HG03039 (cell line): ENCODE measurements around the gene SYT2.
"Not testable (repeated sequence)": the region's sequence is repeated elsewhere in the genome, so short reads cannot be mapped to it uniquely, and the experiment has no call there.

ENCODE experiments used
- ATAC-seq: cut with Tn5 transposase; IDR thresholded peaks from one replicate; pipeline ENCODE4 v1.9.1; 2021; ENCODE audit warnings: mild to moderate bottlenecking, moderate library complexity; ENCODE audit not compliant: unreplicated experiment

The SYT2 gene

GRCh38 chr1:202578001-202578504 lies 132.2 kb downstream of the SYT2 start:
- no peak for ATAC-seq

GRCh38 chr1:202577381-202577780 lies 132.9 kb downstream of the SYT2 start:
- ATAC-seq, result no peak

- no peak for ATAC-seq
Measured at GRCh38 chr1:202576816-202577215, 133.4 kb downstream of the SYT2 start.

DNA sequence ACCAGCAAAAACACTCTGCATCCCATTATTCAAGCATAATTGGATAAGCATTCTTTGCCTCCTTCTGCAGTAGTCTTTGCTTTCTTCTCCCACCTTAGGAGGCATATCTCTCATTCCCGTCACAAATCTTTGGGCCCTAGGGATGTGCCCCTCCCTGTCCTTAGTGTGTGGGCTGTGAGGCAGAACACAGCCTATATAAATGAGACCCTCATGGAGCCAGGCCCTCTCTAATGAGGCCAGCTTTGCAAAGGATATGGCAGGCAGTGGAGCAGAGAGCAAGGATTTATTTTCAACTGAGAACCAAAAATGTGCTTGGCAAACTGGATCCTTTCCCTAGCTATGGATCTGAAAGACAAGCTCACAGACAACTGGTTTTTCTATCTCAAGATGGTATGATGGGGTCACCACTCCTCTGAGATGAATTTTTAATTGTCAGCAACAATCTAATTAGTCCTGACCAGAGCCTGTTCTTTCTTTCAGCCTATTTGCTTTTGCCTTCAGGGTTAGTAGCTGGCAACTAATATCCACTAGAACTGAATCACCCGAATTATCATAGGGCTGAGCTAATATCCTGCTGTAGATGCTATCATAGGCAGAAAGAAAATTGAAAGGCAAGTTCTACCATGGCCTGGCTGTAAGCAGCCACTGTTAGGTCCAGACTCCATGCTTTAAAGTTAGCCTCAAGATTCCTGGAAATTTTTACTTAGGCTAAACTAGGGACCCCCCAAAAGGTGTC lies 134.2 kb downstream of the SYT2 start:
- ATAC-seq, result no peak

DNA sequence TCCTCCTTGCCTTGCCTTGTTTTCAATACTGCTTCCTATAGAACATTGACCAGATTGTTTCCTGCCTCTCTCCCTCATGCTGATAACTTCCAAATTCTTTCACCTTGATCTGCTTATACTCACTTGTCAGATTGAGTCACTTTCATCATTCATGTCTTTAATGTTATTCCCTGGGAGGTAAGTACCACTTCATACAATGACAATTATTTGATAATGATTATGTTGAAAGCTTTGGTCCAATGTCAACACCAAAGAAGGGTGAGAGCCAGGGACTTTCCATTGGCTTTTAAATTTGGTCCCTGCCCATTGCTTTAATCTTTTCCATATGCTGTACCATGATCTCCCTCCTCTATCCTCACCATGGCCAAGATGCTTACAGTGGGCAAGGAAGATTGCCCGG lies 137.4 kb downstream of the SYT2 start:
- ATAC-seq, result no peak

GRCh38 chr1:202571719-202572339 lies 138.4 kb downstream of the SYT2 start:
- ATAC-seq, result no peak

DNA sequence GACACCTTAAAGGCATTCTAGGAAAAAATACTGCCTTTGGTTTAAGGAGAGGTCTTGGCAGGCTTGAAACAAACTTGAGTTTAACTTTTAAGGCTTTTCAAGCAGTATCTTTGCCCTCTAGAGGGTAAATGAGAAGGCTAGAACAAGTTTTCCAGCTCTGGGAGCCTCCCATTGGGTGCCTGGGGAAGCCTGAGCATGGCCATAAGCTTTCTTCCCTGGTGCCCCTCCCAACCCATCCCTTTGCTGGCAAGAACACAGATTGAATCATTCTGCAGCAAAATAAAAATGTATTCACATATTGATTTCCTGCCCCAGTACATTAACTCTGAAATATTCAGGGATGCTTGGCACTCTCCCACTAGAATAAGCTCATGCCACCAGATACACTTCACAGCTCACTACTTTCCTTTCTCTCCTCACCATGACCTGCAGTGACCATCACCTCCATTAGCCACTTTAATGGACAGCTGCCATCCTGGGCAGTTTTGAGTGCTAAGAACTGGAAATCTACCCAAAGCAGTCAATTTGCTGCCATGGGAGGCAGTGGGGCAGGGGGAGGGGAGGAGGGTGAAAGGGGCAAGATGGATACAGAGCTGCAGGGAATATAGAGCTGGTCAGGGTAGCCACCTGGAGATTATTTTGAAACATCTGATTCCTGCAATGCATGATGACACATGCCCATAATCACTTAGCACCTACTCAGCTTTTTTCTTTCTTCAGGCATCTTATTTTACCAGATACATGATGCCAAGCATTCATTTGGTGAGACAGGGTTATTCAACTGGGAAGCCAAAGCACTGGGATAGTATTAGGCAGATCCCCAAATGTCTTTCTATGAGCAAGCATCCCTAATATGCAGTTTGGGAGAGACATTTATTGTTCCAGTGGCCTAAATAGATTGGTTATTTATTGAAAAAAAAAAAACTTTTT lies 140.6 kb downstream of the SYT2 start:
- no peak for ATAC-seq

DNA sequence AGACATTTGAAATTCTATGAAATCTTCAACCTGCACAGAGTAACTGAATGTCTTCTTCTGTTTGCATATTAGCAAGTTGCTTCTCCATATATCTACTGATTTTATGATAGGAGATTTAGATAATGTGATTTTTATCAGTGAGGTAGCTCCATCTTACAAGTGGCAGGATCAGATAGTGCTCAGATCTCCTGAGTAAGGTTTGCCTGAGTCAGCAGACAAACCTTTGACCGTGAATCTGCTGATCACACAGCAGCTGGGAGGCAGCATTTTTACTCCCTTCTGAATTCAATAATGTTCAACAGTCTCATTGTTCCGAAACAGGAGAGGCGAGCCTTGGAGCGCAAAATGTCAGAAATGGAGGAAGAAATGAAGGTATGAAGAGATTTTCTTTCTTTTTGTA lies 141.4 kb downstream of the SYT2 start:
- ATAC-seq, result no peak

DNA sequence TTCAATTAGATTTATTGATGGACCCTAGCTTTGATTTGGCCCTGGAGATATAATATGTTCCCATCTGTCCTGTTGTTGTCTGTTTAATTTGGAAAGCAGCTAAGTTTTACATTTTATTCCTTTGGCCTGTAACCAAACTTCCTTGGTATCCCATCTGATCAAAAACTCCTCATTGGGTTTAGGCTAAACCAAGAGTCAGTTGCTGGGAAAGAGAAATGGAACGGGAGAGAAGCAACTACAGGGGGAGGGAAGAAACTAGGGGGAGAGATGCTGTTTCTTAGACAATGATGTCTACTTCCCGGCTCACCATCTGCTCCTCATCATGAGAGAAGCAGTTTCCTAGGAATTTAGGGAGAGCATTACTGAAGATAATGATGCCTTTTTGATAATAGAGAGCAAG lies 141.8 kb downstream of the SYT2 start:
- no peak for ATAC-seq

- ATAC-seq, result no peak
Measured at GRCh38 chr1:202567738-202568137, 142.5 kb downstream of the SYT2 start.

DNA sequence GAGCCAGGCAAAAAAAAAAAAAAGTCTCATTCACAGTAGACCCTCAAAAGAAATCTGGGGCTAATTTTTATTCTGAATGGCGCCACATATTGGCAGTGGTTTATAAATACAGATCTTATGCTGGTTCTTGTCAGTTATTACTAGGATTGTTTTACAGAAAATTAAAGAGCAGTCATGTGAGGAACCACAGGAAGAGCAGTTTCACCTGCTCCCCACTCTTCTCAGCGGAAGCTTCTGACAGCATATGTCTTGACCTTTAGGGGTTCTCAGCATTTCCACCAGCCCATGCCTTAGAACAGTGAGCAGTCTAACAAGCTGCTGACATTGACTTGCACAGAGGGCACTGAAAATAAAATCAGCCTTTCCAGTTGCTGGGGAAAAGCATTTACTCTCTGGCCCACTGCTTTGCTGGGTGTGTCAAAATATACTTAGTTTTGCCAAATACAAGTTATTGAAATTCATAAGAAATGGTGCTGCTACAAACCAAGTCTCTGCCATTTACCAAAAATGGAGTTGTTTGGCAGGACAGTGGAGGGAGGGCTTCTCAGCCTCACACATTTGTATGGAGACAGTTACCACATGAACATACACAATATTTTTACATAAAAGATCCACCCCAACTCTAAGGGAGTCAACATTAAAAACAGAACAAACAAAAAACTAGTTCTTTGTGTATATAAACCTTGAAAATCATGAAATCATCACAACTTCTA lies 144.2 kb downstream of the SYT2 start:
- ATAC-seq, result no peak

- no peak for ATAC-seq
Measured at GRCh38 chr1:202564958-202565495, 145.2 kb downstream of the SYT2 start.

GRCh38 chr1:202563818-202564217 lies 146.4 kb downstream of the SYT2 start:
- no peak for ATAC-seq

GRCh38 chr1:202562444-202563060 lies 147.7 kb downstream of the SYT2 start:
- no peak for ATAC-seq

DNA sequence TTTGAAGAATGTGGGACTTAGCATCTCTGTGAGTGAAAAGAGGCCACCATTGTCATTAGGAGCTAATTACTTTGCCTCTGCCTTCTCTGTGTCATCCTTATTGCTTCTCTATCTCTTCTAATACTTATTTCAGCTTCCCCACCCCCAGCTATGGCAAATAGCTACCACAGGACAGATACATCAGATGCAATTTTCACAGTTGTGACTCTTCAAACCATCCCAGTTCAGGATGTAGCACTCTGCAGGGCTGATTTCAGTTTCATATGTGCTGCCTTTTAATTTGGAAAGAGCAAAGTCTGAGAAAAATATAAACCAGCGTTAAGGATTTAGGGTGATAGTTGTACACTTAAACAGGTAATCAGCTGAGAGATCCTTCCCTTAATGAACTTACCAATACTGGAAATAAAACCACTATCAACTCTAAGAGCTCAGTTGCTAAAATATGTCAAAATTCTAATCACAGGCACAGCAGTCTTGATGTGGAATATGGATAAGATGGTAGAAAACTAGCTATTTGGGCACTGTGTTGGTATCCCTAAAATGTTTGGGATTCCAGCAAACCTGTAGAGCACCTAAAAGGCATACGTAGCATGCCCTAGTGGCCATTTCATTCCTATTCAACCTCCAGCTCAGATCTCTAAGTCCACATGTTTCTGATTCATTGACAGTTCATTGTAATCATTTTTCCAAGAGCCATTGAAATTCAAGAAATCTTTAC lies 148.4 kb downstream of the SYT2 start:
- ATAC-seq, result no peak

DNA sequence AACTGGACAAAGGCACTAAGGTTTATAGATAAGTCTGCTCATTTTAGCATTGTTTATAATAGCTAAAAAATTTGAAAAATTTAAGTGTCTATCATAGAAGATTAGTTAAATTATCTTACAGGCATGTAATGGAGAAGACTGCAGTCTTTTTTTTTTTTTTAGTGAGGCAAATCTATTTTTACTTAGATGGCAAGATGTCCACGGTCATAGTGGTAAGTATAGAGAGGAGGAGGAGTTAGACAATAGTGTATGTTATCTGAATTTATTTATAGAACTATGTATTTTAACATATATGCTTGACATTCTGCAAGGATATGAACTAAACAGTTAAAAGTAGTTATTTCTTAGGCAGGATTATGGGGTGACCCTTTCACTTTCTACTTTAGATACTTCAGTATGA lies 149.0 kb downstream of the SYT2 start:
- ATAC-seq, result no peak

GRCh38 chr1:202557662-202558061 lies 152.6 kb downstream of the SYT2 start:
- ATAC-seq, result not testable (repeated sequence)

- not testable (repeated sequence) for ATAC-seq
Measured at GRCh38 chr1:202556037-202556436, 154.2 kb downstream of the SYT2 start.

DNA sequence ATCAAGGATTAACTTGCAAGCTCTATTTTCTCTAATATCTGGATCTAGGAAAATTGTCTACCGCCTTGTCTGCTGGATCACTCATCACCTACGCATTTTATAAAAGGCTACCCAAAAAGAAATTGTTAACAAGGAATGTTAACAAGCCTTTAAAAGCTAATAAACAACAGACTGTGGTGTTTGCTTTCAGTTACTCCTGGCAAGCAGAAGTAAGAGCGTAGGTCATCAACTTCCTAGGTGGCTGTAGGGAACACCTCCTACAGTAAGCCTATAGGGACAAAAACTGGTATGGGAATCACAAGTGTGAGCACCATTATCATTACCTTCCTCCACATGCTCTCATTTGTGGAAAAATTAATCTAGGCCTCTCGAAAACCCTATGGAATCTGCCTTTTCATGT lies 155.6 kb downstream of the SYT2 start:
- not testable (repeated sequence) for ATAC-seq
